Activated naive CD8-positive, alpha-beta T cell treated with anti-CD3 and anti-CD28 coated beads, Interleukin-2, amount 50 U/mL, for 24 hours (primary cell): ENCODE data around the gene POU2F3.

Experiments
- ATAC-seq: fragments of 150-1000 bp; cut with Tn5 transposase; one replicate; pipeline ENCODE4 v1.10.0; 2021
- DNase-seq: peaks from one replicate; pipeline ENCODE4 v3.0.0; 2021
- H3K27ac Mint-ChIP-seq: one replicate; pipeline ENCODE4 v1.8.0; 2021; ENCODE audit warnings: mild to moderate bottlenecking, mixed read lengths
- H3K27me3 Mint-ChIP-seq: one replicate; pipeline ENCODE4 v1.8.0; 2021; ENCODE audit warnings: mixed read lengths
- H3K36me3 Mint-ChIP-seq: one replicate; pipeline ENCODE4 v1.8.0; 2021; ENCODE audit warnings: low read depth, mixed read lengths
- H3K4me1 Mint-ChIP-seq: one replicate; pipeline ENCODE4 v1.8.0; 2021; ENCODE audit warnings: mixed read lengths
- H3K4me3 Mint-ChIP-seq: one replicate; pipeline ENCODE4 v1.8.0; 2021; ENCODE audit warnings: mild to moderate bottlenecking, moderate library complexity, mixed read lengths
- H3K9me3 Mint-ChIP-seq: one replicate; pipeline ENCODE4 v1.8.0; 2021; ENCODE audit warnings: mixed read lengths

POU2F3 gene

GRCh38 chr11:120239713-120240640 lies at the start of gene POU2F3:
POU2F3 (plus strand) TSS chr11:120240140; CDS start chr11:120240344, 204 bp downstream.
- no peaks in the 10 kb centered on the region for H3K36me3 Mint-ChIP-seq
- DNase-seq (no peak), ATAC-seq (no peak)
- no peak within 1 kb of the TSS for H3K27ac Mint-ChIP-seq
- peaks cover 9% of the 10 kb centered on the region for H3K4me1 Mint-ChIP-seq
- peaks cover 86% of the 10 kb centered on the region for H3K27me3 Mint-ChIP-seq
- H3K9me3 Mint-ChIP-seq = no peaks in the 10 kb centered on the region
- H3K4me3 Mint-ChIP-seq = no peak within 1 kb of the TSS

- Mint-ChIP-seq H3K27me3 (peaks cover 5% of the 10 kb centered on the region), H3K4me1 (peaks cover 10% of the 10 kb centered on the region), H3K27ac (no peak overlapping the region), H3K36me3 (no peaks in the 10 kb centered on the region), H3K4me3 (no peak overlapping the region), H3K9me3 (no peaks in the 10 kb centered on the region)
- no peak for DNase-seq
- no peak for ATAC-seq
These were observed 48.9 kb upstream of the POU2F3 start for GRCh38 chr11:120191058-120191457.

GRCh38 chr11:120192831-120193625 lies 46.9 kb upstream of the POU2F3 start:
- Mint-ChIP-seq H3K27me3 (peaks cover 5% of the 10 kb centered on the region), H3K27ac (no peak overlapping the region), H3K9me3 (no peaks in the 10 kb centered on the region), H3K4me1 (no peaks in the 10 kb centered on the region), H3K36me3 (no peaks in the 10 kb centered on the region), H3K4me3 (no peak overlapping the region)
- no peak for DNase-seq
- no peak for ATAC-seq

- no peak overlapping the region for H3K4me3 Mint-ChIP-seq
- H3K27ac Mint-ChIP-seq = no peak overlapping the region
- H3K4me1 Mint-ChIP-seq = no peaks in the 10 kb centered on the region
- ATAC-seq = no peak
- H3K9me3 Mint-ChIP-seq = no peaks in the 10 kb centered on the region
- peaks cover 5% of the 10 kb centered on the region for H3K27me3 Mint-ChIP-seq
- H3K36me3 Mint-ChIP-seq = no peaks in the 10 kb centered on the region
- no peak for DNase-seq
These were observed 45.8 kb upstream of the POU2F3 start for GRCh38 chr11:120194166-120194565.

- Mint-ChIP-seq H3K9me3 (no peaks in the 10 kb centered on the region), H3K4me3 (no peak overlapping the region), H3K4me1 (no peaks in the 10 kb centered on the region), H3K27me3 (peaks cover 10% of the 10 kb centered on the region), H3K36me3 (no peaks in the 10 kb centered on the region), H3K27ac (no peak overlapping the region)
- ATAC-seq (no peak), DNase-seq (no peak)
These were observed 44.2 kb upstream of the POU2F3 start for GRCh38 chr11:120195601-120196320.

GRCh38 chr11:120196826-120197225 lies 43.1 kb upstream of the POU2F3 start:
- no peaks in the 10 kb centered on the region for H3K9me3 Mint-ChIP-seq
- H3K27ac Mint-ChIP-seq = no peak overlapping the region
- H3K4me1 Mint-ChIP-seq = no peaks in the 10 kb centered on the region
- ATAC-seq = no peak
- no peaks in the 10 kb centered on the region for H3K36me3 Mint-ChIP-seq
- no peak overlapping the region for H3K4me3 Mint-ChIP-seq
- DNase-seq = no peak
- peaks cover 13% of the 10 kb centered on the region for H3K27me3 Mint-ChIP-seq

- no peak for ATAC-seq
These were observed 42.6 kb upstream of the POU2F3 start for GRCh38 chr11:120197251-120197891.

GRCh38 chr11:120197977-120198376 lies 42.0 kb upstream of the POU2F3 start:
- no peak for ATAC-seq
- no peaks in the 10 kb centered on the region for H3K4me1 Mint-ChIP-seq

More at GRCh38 chr11:120197251-120197891, 42.6 kb upstream of the POU2F3 start:
- no peak for DNase-seq
- Mint-ChIP-seq H3K27ac (no peak overlapping the region), H3K36me3 (no peaks in the 10 kb centered on the region), H3K4me1 (no peaks in the 10 kb centered on the region), H3K4me3 (no peak overlapping the region), H3K27me3 (peaks cover 13% of the 10 kb centered on the region), H3K9me3 (no peaks in the 10 kb centered on the region)

GRCh38 chr11:120198403-120198786 lies 41.5 kb upstream of the POU2F3 start:
- Mint-ChIP-seq H3K27ac (no peak overlapping the region), H3K27me3 (peaks cover 13% of the 10 kb centered on the region), H3K36me3 (no peaks in the 10 kb centered on the region), H3K4me1 (no peaks in the 10 kb centered on the region), H3K4me3 (no peak overlapping the region), H3K9me3 (no peaks in the 10 kb centered on the region)
- no peak for ATAC-seq
- DNase-seq = no peak

More at GRCh38 chr11:120197977-120198376, 42.0 kb upstream of the POU2F3 start:
- Mint-ChIP-seq H3K27ac (no peak overlapping the region), H3K36me3 (no peaks in the 10 kb centered on the region), H3K27me3 (peaks cover 13% of the 10 kb centered on the region), H3K4me3 (no peak overlapping the region), H3K9me3 (no peaks in the 10 kb centered on the region)
- DNase-seq = no peak

GRCh38 chr11:120198787-120199469 lies 41.0 kb upstream of the POU2F3 start:
- ATAC-seq (peak; percentile 40), DNase-seq (no peak)
- H3K9me3 Mint-ChIP-seq = no peaks in the 10 kb centered on the region
- H3K27ac Mint-ChIP-seq = no peak overlapping the region
- no peak overlapping the region for H3K4me3 Mint-ChIP-seq
- H3K4me1 Mint-ChIP-seq = no peaks in the 10 kb centered on the region
- H3K36me3 Mint-ChIP-seq = no peaks in the 10 kb centered on the region
- peaks cover 13% of the 10 kb centered on the region for H3K27me3 Mint-ChIP-seq

- no peak overlapping the region for H3K27ac Mint-ChIP-seq
- no peaks in the 10 kb centered on the region for H3K9me3 Mint-ChIP-seq
- H3K4me1 Mint-ChIP-seq = no peaks in the 10 kb centered on the region
- peaks cover 15% of the 10 kb centered on the region for H3K27me3 Mint-ChIP-seq
- H3K36me3 Mint-ChIP-seq = no peaks in the 10 kb centered on the region
- no peak for ATAC-seq
- DNase-seq = no peak
- no peak overlapping the region for H3K4me3 Mint-ChIP-seq
These were observed 40.3 kb upstream of the POU2F3 start for GRCh38 chr11:120199613-120200012.

- H3K27ac Mint-ChIP-seq = no peak overlapping the region
- peaks cover 15% of the 10 kb centered on the region for H3K27me3 Mint-ChIP-seq
- H3K9me3 Mint-ChIP-seq = no peaks in the 10 kb centered on the region
- H3K36me3 Mint-ChIP-seq = no peaks in the 10 kb centered on the region
- H3K4me1 Mint-ChIP-seq = no peaks in the 10 kb centered on the region
- H3K4me3 Mint-ChIP-seq = no peak overlapping the region
- ATAC-seq (no peak), DNase-seq (no peak)
These were observed 39.3 kb upstream of the POU2F3 start for GRCh38 chr11:120200677-120201076.

GRCh38 chr11:120201653-120202052 lies 38.3 kb upstream of the POU2F3 start:
- Mint-ChIP-seq H3K4me1 (no peaks in the 10 kb centered on the region), H3K36me3 (no peaks in the 10 kb centered on the region), H3K27me3 (peaks cover 15% of the 10 kb centered on the region), H3K4me3 (no peak overlapping the region), H3K27ac (no peak overlapping the region), H3K9me3 (no peaks in the 10 kb centered on the region)
- DNase-seq (no peak), ATAC-seq (no peak)
